SK-N-SH (cell line): ENCODE data around the gene DOCK3.

Source experiments
- CHD2 ChIP-seq: fragments of 150-350 bp; IDR thresholded peaks from 2 replicates; pipeline ENCODE4 v1.6.1; 2018; ENCODE audit warnings: low read length; ENCODE audit not compliant: partially characterized antibody
- CTCF ChIP-seq: fragments of 200-600 bp; sonication (generic); IDR thresholded peaks from 2 replicates; pipeline ENCODE4 v1.6.1; 2017; ENCODE audit warnings: antibody characterized with exemption, mild to moderate bottlenecking, moderate library complexity
- MAX ChIP-seq: IDR thresholded peaks from 2 replicates; pipeline ENCODE4 v1.4.0; 2012; ENCODE audit warnings: low read depth
- NRF1 ChIP-seq: IDR thresholded peaks from 2 replicates; pipeline ENCODE4 v1.6.1; 2012; ENCODE audit warnings: low read depth, mild to moderate bottlenecking, low read length
- POLR2AphosphoS5 ChIP-seq: IDR thresholded peaks from 2 replicates; pipeline ENCODE4 v1.6.1; 2012; ENCODE audit warnings: low read depth, low read length
- REST ChIP-seq: IDR thresholded peaks from 2 replicates; pipeline ENCODE4 v1.6.1; 2012; ENCODE audit warnings: mild to moderate bottlenecking, low read depth, low read length, moderate library complexity
- TAF1 ChIP-seq: IDR thresholded peaks from 2 replicates; pipeline ENCODE4 v1.6.1; 2012; ENCODE audit warnings: low read depth, mild to moderate bottlenecking, low read length, moderate library complexity, borderline replicate concordance
- YY1 ChIP-seq: IDR thresholded peaks from 2 replicates; pipeline ENCODE4 v1.4.0; 2012; ENCODE audit warnings: low read depth, mild to moderate bottlenecking
- TF ChIP-seq, protein P1 (sequence below): fragments of 150-350 bp; IDR thresholded peaks from 2 replicates; pipeline ENCODE4 v1.6.1; 2016; ENCODE audit warnings: mild to moderate bottlenecking, low read depth, low read length

DNA sequence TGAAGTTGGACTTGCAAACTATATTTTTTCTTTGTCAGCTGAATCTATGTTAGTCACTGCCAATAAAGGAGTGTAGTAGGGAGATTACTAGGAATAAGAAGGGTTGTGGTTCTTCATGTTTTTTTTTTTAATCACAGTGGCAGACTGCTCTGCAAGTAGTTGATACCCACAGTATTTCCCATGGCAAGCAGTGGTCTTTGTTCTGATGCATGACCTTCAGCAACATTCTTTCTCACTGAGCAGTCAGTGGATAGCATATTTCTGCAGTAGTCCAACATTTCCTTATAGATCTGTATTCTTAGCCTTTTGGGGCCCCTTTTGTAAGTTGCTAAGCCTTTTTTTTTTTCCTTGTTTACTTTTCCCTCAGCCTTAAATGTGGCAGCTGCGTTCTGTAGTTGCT is 151.1 kb downstream of the DOCK3 start:
- no peak for TF ChIP-seq POLR2AphosphoS5
- no peak for TF ChIP-seq TAF1
- TF ChIP-seq YY1: no peak
- TF ChIP-seq, protein P1, sequence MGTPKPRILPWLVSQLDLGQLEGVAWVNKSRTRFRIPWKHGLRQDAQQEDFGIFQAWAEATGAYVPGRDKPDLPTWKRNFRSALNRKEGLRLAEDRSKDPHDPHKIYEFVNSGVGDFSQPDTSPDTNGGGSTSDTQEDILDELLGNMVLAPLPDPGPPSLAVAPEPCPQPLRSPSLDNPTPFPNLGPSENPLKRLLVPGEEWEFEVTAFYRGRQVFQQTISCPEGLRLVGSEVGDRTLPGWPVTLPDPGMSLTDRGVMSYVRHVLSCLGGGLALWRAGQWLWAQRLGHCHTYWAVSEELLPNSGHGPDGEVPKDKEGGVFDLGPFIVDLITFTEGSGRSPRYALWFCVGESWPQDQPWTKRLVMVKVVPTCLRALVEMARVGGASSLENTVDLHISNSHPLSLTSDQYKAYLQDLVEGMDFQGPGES: no peak
- TF ChIP-seq CTCF: no peak
- TF ChIP-seq REST: no peak
- TF ChIP-seq MAX: no peak
- TF ChIP-seq CHD2: no peak
- no peak for TF ChIP-seq NRF1
